HCT116 (cell line): ENCODE data around the gene ANXA4. TPM values are rescaled to one million over a fixed set of nuclear protein-coding genes. Genes with fewer than 3 reads are reported as not detected.

Source experiments
- ATAC-seq: fragments of 200-7000 bp; cut with Tn5 transposase; 2 replicates; pipeline ENCODE4 v1.9.1; 2020; ENCODE audit warnings: mild to moderate bottlenecking, moderate library complexity
- BruUV-seq: library from RNA; stranded (reverse); fragments of 400-500 nt; replicated peaks from 2 replicates; lab custom pipeline; 2021; lab: Mats Ljungman, UMichigan
- CTCF ChIA-PET: fragments of 300-600 bp; sonication (Branson Sonifier 250); formaldehyde crosslinking; loops from one replicate; lab custom pipeline; 2021; ENCODE audit warnings: antibody characterized with exemption; lab: Charles Lee
- POLR2A ChIA-PET: fragments of 300-600, 350-600 bp; sonication (Branson Sonifier 250); formaldehyde crosslinking; loops from one replicate; lab custom pipeline; 2021; ENCODE audit warnings: antibody characterized with exemption; lab: Charles Lee
- RAD21 ChIA-PET, 2 experiments: fragments of 300-600 bp; sonication (Branson Sonifier 250); formaldehyde crosslinking; loops; one replicate each; lab custom pipeline; 2023; ENCODE audit warnings: low total read pairs in 2 of 2; ENCODE audit not compliant: uncharacterized antibody in 2 of 2, unreplicated experiment in 2 of 2, low non-redundant PET in 1 of 2; lab: Charles Lee
- DNase-seq: peaks from one replicate; pipeline ENCODE4 v3.0.0-alpha.2; 2010; ENCODE audit warnings: low read depth, low spot score
- H2AFZ ChIP-seq: fragments of 200-600 bp; shearing (Covaris generic), sonication (generic); 2 replicates; pipeline ENCODE4 v1.6.1; 2017; ENCODE audit warnings: low read depth, mixed run types, mixed read lengths, antibody characterized with exemption, low read length; ENCODE audit not compliant: poor library complexity, severe bottlenecking
- H3K27ac ChIP-seq: 2 replicates; pipeline ENCODE4 v1.5.1; 2012; ENCODE audit warnings: low read depth, low read length
- H3K27me3 ChIP-seq: fragments of 200-600 bp; sonication (generic); 2 replicates; pipeline ENCODE4 v1.6.1; 2016; ENCODE audit warnings: mixed run types, low read length, mixed read lengths; ENCODE audit not compliant: insufficient read depth
- H3K36me3 ChIP-seq, 2 experiments: fragments of 200-500 bp in 1 of 2; fragments of 200-600 bp in 1 of 2; sonication (Bioruptor generic) in 1 of 2; sonication (generic) in 1 of 2; 2 replicates each; pipeline versions ENCODE4 v1.5.1 to v1.6.1; 2014 to 2016; ENCODE audit warnings: low read length in 2 of 2, inconsistent platforms in 1 of 2, mixed read lengths in 1 of 2, mixed run types in 1 of 2; ENCODE audit not compliant: insufficient read depth in 2 of 2, control insufficient read depth in 1 of 2
- H3K4me1 ChIP-seq, 2 experiments: fragments of 200-600 bp in 1 of 2; sonication (generic) in 1 of 2; 2 replicates each; pipeline versions ENCODE4 v1.5.1 to v1.6.1; 2012 to 2017; ENCODE audit warnings: low read length in 2 of 2, inconsistent platforms in 1 of 2, mild to moderate bottlenecking in 1 of 2, mixed read lengths in 1 of 2, mixed run types in 1 of 2, moderate library complexity in 1 of 2; ENCODE audit not compliant: insufficient read depth in 2 of 2, control insufficient read depth in 1 of 2
- H3K4me2 ChIP-seq: fragments of 200-600 bp; sonication (generic); 2 replicates; pipeline ENCODE4 v1.6.1; 2017; ENCODE audit warnings: mixed run types, low read length, mixed read lengths
- H3K4me3 ChIP-seq, 2 experiments: fragments of 200-600 bp in 1 of 2; sonication (generic) in 1 of 2; replicated peaks in 1 of 2; 2 replicates each; pipeline ENCODE4 v1.5.1; 2011 to 2016; ENCODE audit warnings: low read length in 2 of 2, control low read depth in 1 of 2, low read depth in 1 of 2, mild to moderate bottlenecking in 1 of 2, mixed read lengths in 1 of 2, mixed run types in 1 of 2
- H3K79me2 ChIP-seq: fragments of 200-600 bp; sonication (generic); 2 replicates; pipeline ENCODE4 v1.6.1; 2017; ENCODE audit warnings: mild to moderate bottlenecking, mixed run types, low read length, moderate library complexity, mixed read lengths; ENCODE audit not compliant: insufficient read depth
- H3K9ac ChIP-seq: fragments of 200-600 bp; sonication (generic); 2 replicates; pipeline ENCODE4 v1.6.1; 2016; ENCODE audit warnings: low read length, mixed read lengths
- H3K9me2 ChIP-seq: fragments of 200-600 bp; sonication (generic), shearing (Covaris generic); 2 replicates; pipeline ENCODE4 v1.6.1; 2017; ENCODE audit warnings: mixed run types, mild to moderate bottlenecking, moderate library complexity; ENCODE audit not compliant: insufficient read depth
- H3K9me3 ChIP-seq, 2 experiments: fragments of 200-500 bp in 1 of 2; fragments of 200-600 bp in 1 of 2; sonication (Bioruptor generic) in 1 of 2; sonication (generic) in 1 of 2; 2 replicates each; pipeline ENCODE4 v1.6.1; 2014 to 2017; ENCODE audit warnings: low read length in 2 of 2, mixed read lengths in 2 of 2, inconsistent platforms in 1 of 2, low read depth in 1 of 2, mild to moderate bottlenecking in 1 of 2, mixed run types in 1 of 2, moderate library complexity in 1 of 2; ENCODE audit not compliant: control insufficient read depth in 1 of 2, insufficient read depth in 1 of 2
- H4K20me1 ChIP-seq: fragments of 200-600 bp; sonication (generic), shearing (Covaris generic); 2 replicates; pipeline ENCODE4 v1.6.1; 2017; ENCODE audit warnings: mixed run types, mild to moderate bottlenecking, moderate library complexity; ENCODE audit not compliant: insufficient read depth
- ATF3 ChIP-seq: IDR thresholded peaks from 2 replicates; pipeline ENCODE4 v1.6.1; 2012
- CBX3 ChIP-seq: IDR thresholded peaks from 2 replicates; pipeline ENCODE4 v1.6.1; 2012; ENCODE audit warnings: low read depth
- EGR1 ChIP-seq: IDR thresholded peaks from 2 replicates; pipeline ENCODE4 v1.6.1; 2012; ENCODE audit warnings: low read depth
- ELF1 ChIP-seq: IDR thresholded peaks from 2 replicates; pipeline ENCODE4 v1.6.1; 2012; ENCODE audit warnings: low read depth, borderline replicate concordance
- EZH2 ChIP-seq: fragments of 200-600 bp; sonication (generic); IDR thresholded peaks from 2 replicates; pipeline ENCODE4 v1.6.1; 2017; ENCODE audit warnings: antibody characterized with exemption, mixed run types
- FOSL1 ChIP-seq: IDR thresholded peaks from 2 replicates; pipeline ENCODE4 v1.6.1; 2012; ENCODE audit warnings: low read depth
- POLR2A ChIP-seq: IDR thresholded peaks from 2 replicates; pipeline ENCODE4 v1.7.0; 2011; ENCODE audit warnings: borderline replicate concordance; ENCODE audit not compliant: insufficient read depth, insufficient read length; ENCODE audit errors: extremely low read depth
- RAD21 ChIP-seq: IDR thresholded peaks from 2 replicates; pipeline ENCODE4 v1.6.1; 2012; ENCODE audit warnings: low read depth, mild to moderate bottlenecking
- REST ChIP-seq: IDR thresholded peaks from 2 replicates; pipeline ENCODE4 v1.6.1; 2012; ENCODE audit warnings: low read depth
- SIN3A ChIP-seq: IDR thresholded peaks from 2 replicates; pipeline ENCODE4 v1.6.1; 2012; ENCODE audit warnings: low read depth
- TCF7L2 ChIP-seq: IDR thresholded peaks from 2 replicates; pipeline ENCODE4 v1.7.0; 2011; ENCODE audit warnings: borderline replicate concordance, inconsistent platforms; ENCODE audit not compliant: insufficient read depth, insufficient read length; ENCODE audit errors: extremely low read depth
- ZFX ChIP-seq: fragments of 450-650 bp; IDR thresholded peaks from 2 replicates; pipeline ENCODE4 v1.6.1; 2017
- ZNF274 ChIP-seq: fragments of 200-500 bp; sonication (Bioruptor generic); IDR thresholded peaks from 2 replicates; pipeline ENCODE4 v1.6.1; 2014; ENCODE audit warnings: mild to moderate bottlenecking, low read depth, low read length, inconsistent platforms
- intact Hi-C: fragments of 100-400 bp; cut with micrococcal nuclease; formaldehyde crosslinking; loops from 2 replicates; pipeline ENCODE4 v1.10.0; 2022
- total RNA-seq: library from RNA; stranded (reverse); gene quantifications from one replicate; pipeline ENCODE4 v1.2.1, GENCODE V29; 2021; ENCODE audit not compliant: unreplicated experiment
- TF ChIP-seq, protein P1 (sequence below): IDR thresholded peaks from 2 replicates; pipeline ENCODE4 v1.6.1; 2012
- TF ChIP-seq, protein P2 (sequence below): IDR thresholded peaks from 2 replicates; pipeline ENCODE4 v1.6.1; 2011; ENCODE audit warnings: mild to moderate bottlenecking, low read length, moderate library complexity; ENCODE audit not compliant: insufficient replicate concordance; ENCODE audit errors: extremely low read depth

The ANXA4 gene
- total RNA-seq, 1 experiment from 2014 or later, result 64.6 TPM

DNA sequence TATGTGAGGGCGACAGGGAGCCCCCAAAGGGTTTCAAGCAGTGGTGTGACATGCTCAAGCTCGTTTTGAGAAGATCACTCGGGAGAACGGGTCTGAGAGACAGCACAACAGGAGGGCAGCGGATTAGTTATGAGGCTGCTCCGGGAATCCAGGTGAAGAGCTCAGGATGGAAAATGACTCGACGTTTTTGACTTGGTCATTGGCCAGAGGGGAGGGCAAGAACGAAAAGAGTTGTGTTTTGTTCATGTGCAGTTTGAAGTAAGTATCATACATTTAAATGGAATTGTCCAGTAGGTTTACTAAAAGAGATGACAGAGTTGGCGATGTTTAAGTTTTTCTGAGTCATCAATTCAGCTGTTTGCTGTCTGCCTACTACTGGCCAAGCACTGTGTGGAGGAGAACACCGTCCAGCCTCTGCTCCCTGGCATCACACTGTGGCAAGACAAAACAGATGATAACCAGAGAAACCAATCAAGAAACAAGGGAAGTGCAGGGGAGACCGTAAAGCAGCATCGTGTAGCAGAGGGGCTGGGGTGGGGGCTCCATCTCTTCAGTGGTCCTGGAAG lies 25.3 kb upstream of the ANXA4 start:
- DNase-seq, result no peak
- no TSS peak for BruUV-seq

More for the DNA sequence above, 25.3 kb upstream of the ANXA4 start:
- Histone ChIP-seq H4K20me1 (no peaks in the 10 kb centered on the region), H3K9me3 (no peaks in the 10 kb centered on the region), H3K36me3 (no peaks in the 10 kb centered on the region), H3K4me3 (no peak overlapping the region), H3K79me2 (no peaks in the 10 kb centered on the region), H3K27ac (no peak overlapping the region), H3K9ac (no peak overlapping the region), H3K4me2 (no peak overlapping the region), H3K27me3 (no peaks in the 10 kb centered on the region), H3K4me1 (peaks cover 0 to 4% of the 10 kb centered on the region in 2 experiments; a peak in 1 of 4 replicates), H2AFZ (no peak overlapping the region), H3K9me2 (no peaks in the 10 kb centered on the region)
- no peak for TF ChIP-seq RAD21
- TF ChIP-seq FOSL1, result no peak
- no peak for TF ChIP-seq ELF1
- TF ChIP-seq ATF3, result no peak
- TF ChIP-seq REST, result no peak
- no peak for TF ChIP-seq ZNF274
- TF ChIP-seq POLR2A, result no peak
- TF ChIP-seq EZH2, result no peak
- TF ChIP-seq, protein P1, sequence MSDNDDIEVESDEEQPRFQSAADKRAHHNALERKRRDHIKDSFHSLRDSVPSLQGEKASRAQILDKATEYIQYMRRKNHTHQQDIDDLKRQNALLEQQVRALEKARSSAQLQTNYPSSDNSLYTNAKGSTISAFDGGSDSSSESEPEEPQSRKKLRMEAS, result no peak
- no peak for TF ChIP-seq EGR1
- TF ChIP-seq CBX3, result no peak
- TF ChIP-seq, protein P2, sequence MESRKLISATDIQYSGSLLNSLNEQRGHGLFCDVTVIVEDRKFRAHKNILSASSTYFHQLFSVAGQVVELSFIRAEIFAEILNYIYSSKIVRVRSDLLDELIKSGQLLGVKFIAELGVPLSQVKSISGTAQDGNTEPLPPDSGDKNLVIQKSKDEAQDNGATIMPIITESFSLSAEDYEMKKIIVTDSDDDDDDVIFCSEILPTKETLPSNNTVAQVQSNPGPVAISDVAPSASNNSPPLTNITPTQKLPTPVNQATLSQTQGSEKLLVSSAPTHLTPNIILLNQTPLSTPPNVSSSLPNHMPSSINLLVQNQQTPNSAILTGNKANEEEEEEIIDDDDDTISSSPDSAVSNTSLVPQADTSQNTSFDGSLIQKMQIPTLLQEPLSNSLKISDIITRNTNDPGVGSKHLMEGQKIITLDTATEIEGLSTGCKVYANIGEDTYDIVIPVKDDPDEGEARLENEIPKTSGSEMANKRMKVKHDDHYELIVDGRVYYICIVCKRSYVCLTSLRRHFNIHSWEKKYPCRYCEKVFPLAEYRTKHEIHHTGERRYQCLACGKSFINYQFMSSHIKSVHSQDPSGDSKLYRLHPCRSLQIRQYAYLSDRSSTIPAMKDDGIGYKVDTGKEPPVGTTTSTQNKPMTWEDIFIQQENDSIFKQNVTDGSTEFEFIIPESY, result no peak
- TF ChIP-seq SIN3A, result no peak
- TF ChIP-seq ZFX, result no peak
- TF ChIP-seq TCF7L2, result no peak
- ChIA-PET RAD21 (no interaction called here), CTCF (interaction anchor here (1.2 kb wide), 1 partner anchor 8 kb away, joined by 9 read pairs; no protein-coding TSS in a partner anchor), POLR2A (no interaction called here)
- no peak for ATAC-seq
- intact Hi-C loops, result loop anchor here (10.0 kb wide), 1 partner anchor 332 kb away; the partner anchor contains the start of gene GFPT1
